Bronchial epithelial cell (primary cell): ENCODE data around the gene TPBGL. TPM values are rescaled to one million over a fixed set of nuclear protein-coding genes. Genes with fewer than 3 reads are reported as not detected.
A peak's percentile ranks its signal among the peaks of the same experiment; 100 is the strongest.

Experiments used
- DNase-seq: peaks from one replicate; pipeline ENCODE4 v3.0.0-alpha.2; 2010; ENCODE audit warnings: low read depth
- FAIRE-seq: peaks from 2 replicates; lab custom pipeline; 2011; peaks lifted over from hg19 to GRCh38; lab: Jason Lieb, UNC
- H3K27me3 ChIP-seq: 2 replicates; pipeline ENCODE4 v1.5.1; 2011; ENCODE audit warnings: low read length; ENCODE audit not compliant: control insufficient read depth, insufficient read depth
- H3K36me3 ChIP-seq: 2 replicates; pipeline ENCODE4 v1.5.1; 2011; ENCODE audit warnings: low read length; ENCODE audit not compliant: control insufficient read depth, insufficient read depth
- H3K4me3 ChIP-seq: 2 replicates; pipeline ENCODE4 v1.5.1; 2011; ENCODE audit warnings: mild to moderate bottlenecking, low read depth, low read length, control low read depth
- total RNA-seq: library from RNA; depleted of rRNA; stranded (reverse); fragments of >200 nt; gene quantifications from 2 replicates; pipeline ENCODE4 v1.2.1, GENCODE V29; 2014
- TF ChIP-seq, protein P1 (sequence below): IDR thresholded peaks from 2 replicates; pipeline ENCODE4 v1.5.1; 2011; ENCODE audit warnings: mild to moderate bottlenecking, moderate library complexity, low read length, control low read depth, inconsistent platforms; ENCODE audit not compliant: insufficient read depth, severe bottlenecking

Gene TPBGL
- total RNA-seq, 1 donor from 2014 or later, result not detected

DNA sequence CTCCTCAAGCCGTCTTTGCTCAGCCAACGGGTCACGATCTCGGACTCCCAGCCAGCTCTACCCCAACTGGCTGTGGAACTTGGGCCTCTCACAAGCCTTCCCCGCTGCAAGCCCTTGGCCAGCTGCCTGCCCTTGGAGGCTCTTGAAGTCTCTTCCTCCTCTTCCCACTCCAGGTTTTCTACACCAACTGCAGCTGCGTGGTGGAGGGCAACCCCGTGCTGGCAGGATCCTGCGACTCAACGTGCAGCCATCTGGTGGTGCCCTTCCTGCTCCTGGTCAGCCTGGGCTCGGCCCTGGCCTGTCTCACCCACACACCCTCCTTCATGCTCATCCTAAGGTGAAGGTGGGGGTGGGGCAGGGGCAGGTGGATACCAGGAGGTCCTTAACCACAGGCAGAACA lies 40.5 kb upstream of the TPBGL start:
- no peak for FAIRE-seq
- H3K27me3 ChIP-seq, result peaks cover 4% of the 10 kb centered on the region
- TF ChIP-seq, protein P1, sequence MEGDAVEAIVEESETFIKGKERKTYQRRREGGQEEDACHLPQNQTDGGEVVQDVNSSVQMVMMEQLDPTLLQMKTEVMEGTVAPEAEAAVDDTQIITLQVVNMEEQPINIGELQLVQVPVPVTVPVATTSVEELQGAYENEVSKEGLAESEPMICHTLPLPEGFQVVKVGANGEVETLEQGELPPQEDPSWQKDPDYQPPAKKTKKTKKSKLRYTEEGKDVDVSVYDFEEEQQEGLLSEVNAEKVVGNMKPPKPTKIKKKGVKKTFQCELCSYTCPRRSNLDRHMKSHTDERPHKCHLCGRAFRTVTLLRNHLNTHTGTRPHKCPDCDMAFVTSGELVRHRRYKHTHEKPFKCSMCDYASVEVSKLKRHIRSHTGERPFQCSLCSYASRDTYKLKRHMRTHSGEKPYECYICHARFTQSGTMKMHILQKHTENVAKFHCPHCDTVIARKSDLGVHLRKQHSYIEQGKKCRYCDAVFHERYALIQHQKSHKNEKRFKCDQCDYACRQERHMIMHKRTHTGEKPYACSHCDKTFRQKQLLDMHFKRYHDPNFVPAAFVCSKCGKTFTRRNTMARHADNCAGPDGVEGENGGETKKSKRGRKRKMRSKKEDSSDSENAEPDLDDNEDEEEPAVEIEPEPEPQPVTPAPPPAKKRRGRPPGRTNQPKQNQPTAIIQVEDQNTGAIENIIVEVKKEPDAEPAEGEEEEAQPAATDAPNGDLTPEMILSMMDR, result no peak
- no peaks in the 10 kb centered on the region for H3K36me3 ChIP-seq
- no peak for DNase-seq
- no peak overlapping the region for H3K4me3 ChIP-seq

DNA sequence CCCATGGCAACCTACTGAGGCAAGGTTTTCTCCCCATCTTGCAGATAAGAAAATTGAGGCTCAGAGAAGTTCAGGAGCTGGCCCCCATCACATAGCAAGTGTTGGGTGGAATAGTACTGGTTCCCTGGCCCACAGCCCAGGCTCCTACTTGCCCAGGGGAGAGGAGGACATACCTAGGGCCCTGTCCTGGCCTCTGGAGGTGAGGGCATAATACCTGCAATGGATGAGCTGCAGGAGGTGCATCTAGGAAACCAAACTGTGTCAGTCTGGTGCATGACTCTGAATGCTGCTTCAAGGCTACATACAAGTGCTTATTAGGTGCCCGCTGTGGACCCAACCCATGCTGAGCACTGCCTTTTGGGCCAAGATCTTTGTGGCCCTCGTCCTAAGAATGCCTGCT lies 40.0 kb upstream of the TPBGL start:
- Histone ChIP-seq H3K36me3 (no peaks in the 10 kb centered on the region), H3K4me3 (no peak overlapping the region), H3K27me3 (peaks cover 4% of the 10 kb centered on the region)
- FAIRE-seq (no peak), DNase-seq (no peak)
- TF ChIP-seq, protein P1, result no peak

DNA sequence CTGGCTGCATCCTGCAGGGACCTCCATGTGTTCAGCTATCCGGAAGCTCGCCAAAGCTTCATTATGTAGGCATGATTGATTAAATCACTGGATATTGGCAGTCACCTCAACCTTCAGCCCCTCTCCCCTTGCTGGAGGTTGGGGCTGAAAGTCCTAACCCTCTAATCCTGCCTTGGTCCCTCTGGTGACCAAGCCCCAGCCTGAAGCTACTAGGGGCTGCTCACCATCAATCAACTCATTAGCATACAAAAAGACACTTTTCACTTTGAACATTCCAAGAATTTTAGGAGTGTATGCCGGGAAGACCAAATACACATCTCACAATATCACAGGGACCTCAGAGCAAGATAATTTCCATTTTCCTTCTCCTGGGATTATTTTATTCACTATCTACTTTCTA lies 38.8 kb upstream of the TPBGL start:
- no peak for FAIRE-seq
- TF ChIP-seq, protein P1, result no peak
- no peak overlapping the region for H3K4me3 ChIP-seq
- H3K36me3 ChIP-seq, result no peaks in the 10 kb centered on the region
- DNase-seq, result no peak
- H3K27me3 ChIP-seq, result peaks cover 4% of the 10 kb centered on the region

DNA sequence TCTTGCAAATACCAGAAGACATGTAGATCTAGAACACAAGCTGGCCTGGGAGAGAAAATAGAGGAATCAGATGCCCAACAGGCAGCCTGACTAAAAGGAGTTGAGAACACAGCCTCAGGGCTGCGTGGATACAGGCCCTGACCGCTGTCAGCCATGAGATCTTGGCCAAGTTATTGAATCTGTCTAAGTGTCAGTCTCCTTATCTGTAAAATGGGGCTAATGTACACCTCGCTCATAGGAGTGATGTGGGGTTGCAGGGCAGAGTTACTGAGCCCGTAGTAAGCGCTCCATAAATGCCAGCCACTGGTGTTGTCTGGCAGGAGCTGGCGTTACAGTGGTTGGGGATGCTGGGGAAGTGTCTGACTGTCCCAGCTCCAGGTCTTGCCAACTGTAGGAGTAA lies 38.4 kb upstream of the TPBGL start:
- TF ChIP-seq, protein P1, result no peak
- no peaks in the 10 kb centered on the region for H3K36me3 ChIP-seq
- peaks cover 4% of the 10 kb centered on the region for H3K27me3 ChIP-seq
- FAIRE-seq (peak; percentile 82), DNase-seq (no peak)
- H3K4me3 ChIP-seq, result no peak overlapping the region

DNA sequence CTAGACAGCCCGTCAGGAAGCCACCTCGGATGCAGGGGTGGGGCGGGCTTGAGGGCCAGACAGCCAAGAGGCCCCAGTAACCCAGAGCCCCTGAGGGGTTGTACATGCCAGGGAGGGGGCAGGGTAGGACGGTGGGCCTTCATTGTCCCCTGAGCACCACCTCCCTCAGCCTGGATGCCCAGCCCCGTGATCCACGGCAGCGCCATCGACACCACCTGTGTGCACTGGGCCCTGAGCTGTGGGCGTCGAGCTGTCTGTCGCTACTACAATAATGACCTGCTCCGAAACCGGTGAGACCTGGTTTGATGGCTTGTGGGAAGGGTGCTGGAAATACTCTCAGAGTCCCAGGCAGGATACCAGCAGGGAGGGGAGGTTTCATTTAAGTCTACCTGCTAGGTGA lies 37.4 kb upstream of the TPBGL start:
- Histone ChIP-seq H3K36me3 (no peaks in the 10 kb centered on the region), H3K27me3 (peaks cover 4% of the 10 kb centered on the region), H3K4me3 (no peak overlapping the region)
- DNase-seq (no peak), FAIRE-seq (peak; percentile 43)
- TF ChIP-seq, protein P1, result no peak

DNA sequence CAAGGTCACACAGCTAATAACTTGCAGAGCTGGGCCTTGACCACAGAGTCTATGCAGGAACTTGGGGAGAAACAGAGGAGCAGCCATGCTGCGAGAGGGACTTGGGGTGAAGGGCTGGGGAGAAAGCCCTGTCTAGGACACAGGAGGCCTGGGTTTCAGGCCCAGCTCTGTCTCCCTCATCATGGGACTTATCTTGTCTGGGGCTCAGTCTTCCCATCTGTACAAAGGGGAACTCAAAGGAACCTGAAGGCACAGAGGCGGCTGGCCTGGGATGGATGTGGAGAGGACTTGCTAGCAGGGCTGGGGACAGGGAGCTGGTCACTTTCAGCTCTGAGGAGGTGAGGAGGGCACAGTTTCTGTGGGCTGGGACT lies 36.9 kb upstream of the TPBGL start:
- Histone ChIP-seq H3K4me3 (no peak overlapping the region), H3K36me3 (no peaks in the 10 kb centered on the region), H3K27me3 (peaks cover 4% of the 10 kb centered on the region)
- no peak for DNase-seq
- FAIRE-seq, result no peak
- TF ChIP-seq, protein P1, result no peak
